GM21381 (cell line): ENCODE results near the gene COMMD9.

Source experiments
- ATAC-seq: cut with Tn5 transposase; IDR thresholded peaks from one replicate; pipeline ENCODE4 v1.9.1; 2021; ENCODE audit warnings: mild to moderate bottlenecking, moderate library complexity; ENCODE audit not compliant: unreplicated experiment

COMMD9 gene

GRCh38 chr11:36296884-36297543 is 7.8 kb upstream of the COMMD9 start:
- no peak for ATAC-seq

- ATAC-seq = no peak
Measured at GRCh38 chr11:36295926-36296325, 6.7 kb upstream of the COMMD9 start, which contains the start of gene PRR5L. Gene PRR5L, plus strand, starts transcription at chr11:36296288. Its CDS starts 104,834 bp downstream, at chr11:36401122.

- ATAC-seq = no peak
Measured at GRCh38 chr11:36292311-36292722, 3.1 kb upstream of the COMMD9 start.

- ATAC-seq = no peak
Measured at GRCh38 chr11:36288442-36289225, 590 bp downstream of the COMMD9 start.

- no peak for ATAC-seq
Measured at GRCh38 chr11:36282926-36283325, 6.3 kb downstream of the COMMD9 start.

- no peak for ATAC-seq
Measured at GRCh38 chr11:36281850-36282249, 7.4 kb downstream of the COMMD9 start.

- no peak for ATAC-seq
Measured at GRCh38 chr11:36280531-36280930, 8.7 kb downstream of the COMMD9 start.

GRCh38 chr11:36278531-36279282 is 10.5 kb downstream of the COMMD9 start:
- ATAC-seq = no peak

GRCh38 chr11:36274414-36274813 is 14.8 kb downstream of the COMMD9 start:
- no peak for ATAC-seq

- no peak for ATAC-seq
Measured at GRCh38 chr11:36273110-36273509, 16.1 kb downstream of the COMMD9 start.

- no peak for ATAC-seq
Measured at GRCh38 chr11:36271794-36272407, 17.3 kb downstream of the COMMD9 start.

- ATAC-seq = no peak
Measured at GRCh38 chr11:36270701-36271100, 18.5 kb downstream of the COMMD9 start.

GRCh38 chr11:36268337-36268985 is 20.8 kb downstream of the COMMD9 start:
- ATAC-seq = no peak

- no peak for ATAC-seq
Measured at GRCh38 chr11:36266767-36267166, 22.5 kb downstream of the COMMD9 start.

GRCh38 chr11:36265793-36266628 is 23.2 kb downstream of the COMMD9 start:
- peak; percentile 60 for ATAC-seq

- ATAC-seq = no peak
Measured at GRCh38 chr11:36264973-36265344, 24.3 kb downstream of the COMMD9 start.

- no peak for ATAC-seq
Measured at GRCh38 chr11:36264011-36264972, 24.9 kb downstream of the COMMD9 start.

GRCh38 chr11:36261094-36261493 is 28.1 kb downstream of the COMMD9 start:
- no peak for ATAC-seq
